Upper lobe of right lung (tissue), 1 donor: ENCODE results near the gene ATP8B1. TPM values are rescaled to one million over a fixed set of nuclear protein-coding genes. Genes with fewer than 3 reads are reported as not detected.

Source experiments
- ATAC-seq: fragments of 200-7000 bp; cut with Tn5 transposase; one replicate; pipeline ENCODE4 v1.9.1; 2020; ENCODE audit warnings: mild to moderate bottlenecking, moderate library complexity
- DNase-seq: peaks from one replicate; pipeline ENCODE4 v3.0.0-alpha.2; 2020
- H3K27ac ChIP-seq: fragments of 200-600 bp; one replicate; pipeline ENCODE4 v1.8.0; 2022
- H3K27me3 ChIP-seq: fragments of 200-600 bp; one replicate; pipeline ENCODE4 v1.8.0; 2022; ENCODE audit warnings: mild to moderate bottlenecking
- H3K36me3 ChIP-seq: fragments of 200-600 bp; one replicate; pipeline ENCODE4 v1.8.0; 2022
- H3K4me1 ChIP-seq: fragments of 200-600 bp; one replicate; pipeline ENCODE4 v1.8.0; 2022
- H3K4me3 ChIP-seq: fragments of 200-600 bp; one replicate; pipeline ENCODE4 v1.8.0; 2022; ENCODE audit warnings: mild to moderate bottlenecking
- H3K9me3 ChIP-seq: fragments of 200-600 bp; one replicate; pipeline ENCODE4 v1.8.0; 2022
- CTCF ChIP-seq: fragments of 200-600 bp; IDR thresholded peaks from one replicate; pipeline ENCODE4 v1.8.0; 2022; ENCODE audit warnings: antibody characterized with exemption
- intact Hi-C: fragments of 100-400 bp; cut with DNase I; formaldehyde crosslinking; loops from one replicate; pipeline ENCODE4 v1.11.0; 2022
- total RNA-seq: library from RNA; stranded (reverse); fragmentation: NEBNext Ultra II Directional; extraction: Animal tissue kit (Norgen Biotek cat#: 25700); gene quantifications from one replicate; pipeline ENCODE4 v1.2.1, GENCODE V29; 2021
- donor health status: DM: no; HTN: yes; CAD: no; lungs with severe emphysema.

The ATP8B1 gene
- total RNA-seq, 1 donor from 2014 or later, result 30.7 TPM

DNA sequence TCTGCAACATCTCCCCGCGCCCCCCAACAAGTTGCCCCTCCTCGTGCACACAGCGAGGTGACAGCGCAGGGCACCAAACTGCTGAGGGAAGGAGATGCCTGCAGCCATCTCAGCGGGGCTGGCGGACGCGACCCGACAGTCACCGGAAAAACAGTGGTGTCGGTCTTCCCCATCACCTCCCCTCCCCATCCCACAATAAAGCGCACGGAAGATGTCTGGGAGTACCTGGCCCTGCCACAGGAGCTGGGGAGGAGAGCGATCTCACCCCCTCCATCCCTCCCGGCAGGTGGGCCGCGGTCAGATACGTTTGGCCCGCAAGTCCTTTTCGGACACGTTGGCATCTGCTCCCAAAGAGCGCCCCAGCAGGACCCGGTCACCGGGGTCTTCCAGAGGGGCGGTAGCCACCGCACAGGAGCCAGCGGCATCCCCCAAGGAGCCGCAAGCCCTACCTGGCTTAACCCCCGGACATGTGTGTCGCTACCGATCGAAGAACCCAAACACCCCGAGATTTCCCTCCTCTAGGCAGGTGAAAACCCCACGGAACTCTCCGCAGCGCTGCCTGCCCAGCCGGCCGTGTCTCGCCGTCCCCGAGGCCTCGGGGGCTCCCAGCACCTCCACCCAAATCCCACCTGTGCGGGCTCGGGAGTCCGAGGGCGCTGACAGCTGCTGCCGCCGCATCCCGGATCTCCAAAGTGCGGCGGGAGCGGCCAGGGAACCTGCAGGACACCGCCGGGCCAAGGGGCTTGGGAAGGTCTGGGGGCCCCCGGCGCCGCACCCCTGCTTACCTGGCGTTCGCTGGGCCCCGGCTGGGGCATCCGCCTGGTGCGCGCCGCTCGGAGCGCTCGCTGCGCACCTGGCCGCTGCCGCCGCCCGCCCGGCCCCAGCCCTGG is 657 bp downstream of the ATP8B1 start:
- Histone ChIP-seq H3K4me1 (peaks cover 7% of the 10 kb centered on the region), H3K27ac (peak overlapping the region; percentile 90), H3K9me3 (no peaks in the 10 kb centered on the region), H3K27me3 (no peaks in the 10 kb centered on the region), H3K36me3 (no peaks in the 10 kb centered on the region), H3K4me3 (peak overlapping the region; percentile 76)
- DNase-seq (no peak), ATAC-seq (no peak)
- intact Hi-C loops, result no loop called here
- no peak for TF ChIP-seq CTCF

- no peak for ATAC-seq
- Histone ChIP-seq H3K27ac (peak overlapping the region; percentile 90), H3K27me3 (no peaks in the 10 kb centered on the region), H3K9me3 (no peaks in the 10 kb centered on the region), H3K36me3 (no peaks in the 10 kb centered on the region), H3K4me1 (no peaks in the 10 kb centered on the region), H3K4me3 (peak overlapping the region; percentile 76)
- intact Hi-C loops, result no loop called here
- DNase-seq, result peak; percentile 66
- no peak for TF ChIP-seq CTCF
Measured at GRCh38 chr18:57801761-57802212, 1.3 kb downstream of the ATP8B1 start.

DNA sequence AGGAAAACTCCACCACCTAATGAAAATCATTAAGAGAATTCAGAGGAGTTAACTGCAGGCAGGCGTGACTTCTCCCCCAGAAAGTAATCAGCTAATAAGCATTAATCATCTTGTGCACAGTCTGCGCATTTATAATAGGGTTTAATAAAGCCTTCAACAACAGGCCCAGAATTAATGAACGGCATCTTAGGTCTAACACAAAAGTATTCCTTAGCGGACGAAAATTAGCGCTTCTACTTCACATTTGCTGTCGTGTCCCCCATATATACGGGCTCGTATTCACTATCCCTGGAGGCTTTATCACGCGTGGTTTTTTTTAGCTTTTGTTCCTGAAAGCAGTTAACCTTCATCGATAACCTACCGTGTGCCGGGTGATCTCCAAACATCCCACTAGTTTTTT is 1.8 kb downstream of the ATP8B1 start:
- no peak for DNase-seq
- peak overlapping the region; percentile 76 for H3K4me3 ChIP-seq
- H3K27me3 ChIP-seq, result no peaks in the 10 kb centered on the region
- H3K4me1 ChIP-seq, result no peaks in the 10 kb centered on the region
- ATAC-seq, result no peak
- TF ChIP-seq CTCF, result no peak
- no peaks in the 10 kb centered on the region for H3K36me3 ChIP-seq
- H3K27ac ChIP-seq, result peak overlapping the region; percentile 90
- no peaks in the 10 kb centered on the region for H3K9me3 ChIP-seq
- intact Hi-C loops, result no loop called here

DNA sequence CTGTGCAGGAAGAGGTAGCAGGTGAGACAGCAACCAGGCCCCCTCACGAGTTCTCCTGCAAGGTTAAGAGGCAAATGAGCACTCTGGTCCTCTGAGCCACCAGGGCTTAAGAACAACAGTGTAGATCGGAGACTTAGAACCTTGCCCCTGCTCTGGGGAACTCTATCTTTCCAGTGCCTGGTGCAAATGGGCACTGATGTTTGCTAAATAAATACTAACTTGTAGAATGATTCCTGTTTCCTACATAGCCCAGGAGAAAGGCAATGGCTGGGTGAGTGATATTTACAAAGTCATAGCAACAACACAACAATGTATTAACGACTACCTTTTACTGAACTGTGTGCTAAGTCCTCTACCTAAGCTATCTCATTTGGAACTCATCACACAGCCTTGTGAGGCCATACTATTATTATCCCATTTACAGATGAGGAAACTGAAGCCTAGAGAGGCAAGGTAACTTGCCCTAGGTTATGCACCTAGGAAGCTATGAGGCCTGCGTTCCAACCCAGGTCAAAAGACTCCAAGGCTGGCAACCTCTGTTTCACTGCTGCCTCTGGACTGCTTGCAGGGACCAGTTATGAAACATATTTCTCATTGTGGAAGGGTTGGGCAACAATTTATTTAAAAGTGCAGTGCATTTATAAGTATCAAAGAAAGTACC is 4.3 kb downstream of the ATP8B1 start:
- Histone ChIP-seq H3K9me3 (no peaks in the 10 kb centered on the region), H3K27ac (no peak overlapping the region), H3K36me3 (no peaks in the 10 kb centered on the region), H3K27me3 (no peaks in the 10 kb centered on the region), H3K4me1 (peaks cover 2% of the 10 kb centered on the region), H3K4me3 (no peak overlapping the region)
- no peak for TF ChIP-seq CTCF
- DNase-seq (no peak), ATAC-seq (no peak)
- intact Hi-C loops, result no loop called here

DNA sequence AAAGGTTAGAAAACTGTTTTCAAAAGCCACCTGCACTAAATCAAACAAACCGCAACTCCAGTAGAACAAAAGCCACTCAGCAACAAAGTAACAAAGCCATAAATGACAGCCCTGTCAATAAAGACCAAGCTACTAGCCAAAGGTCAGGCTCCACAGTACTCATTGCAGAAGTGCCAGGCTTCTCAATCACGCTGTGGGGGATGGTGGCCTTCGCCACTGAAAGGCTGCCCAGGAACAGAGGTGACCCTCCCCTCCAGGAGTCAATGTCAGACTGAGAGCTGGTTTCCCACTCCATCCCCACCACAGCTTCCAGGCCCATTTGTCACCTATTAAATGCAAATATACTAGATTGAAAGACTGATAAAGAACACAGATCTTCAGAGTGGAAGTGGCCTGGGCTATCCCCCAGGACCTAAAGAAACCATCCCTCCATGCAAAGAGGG is 5.9 kb downstream of the ATP8B1 start:
- Histone ChIP-seq H3K9me3 (no peaks in the 10 kb centered on the region), H3K4me1 (peaks cover 15% of the 10 kb centered on the region), H3K4me3 (no peak overlapping the region), H3K27ac (no peak overlapping the region), H3K27me3 (no peaks in the 10 kb centered on the region), H3K36me3 (no peaks in the 10 kb centered on the region)
- peak; percentile 46 for ATAC-seq
- DNase-seq, result no peak
- TF ChIP-seq CTCF, result no peak
- intact Hi-C loops, result no loop called here
